Left colon (tissue), 2 donors: ENCODE results near the gene ABCC3. TPM values are rescaled to one million over a fixed set of nuclear protein-coding genes. Genes with fewer than 3 reads are reported as not detected.

Experiments used
- ATAC-seq: fragments of 200-7000 bp; cut with Tn5 transposase; one replicate; pipeline ENCODE4 v1.9.1; 2020; ENCODE audit warnings: mild to moderate bottlenecking, moderate library complexity
- DNase-seq, 2 donors: peaks; one replicate each; pipeline ENCODE4 v3.0.0-alpha.2; 2020
- intact Hi-C, 2 donors: fragments of 100-400 bp; cut with DNase I in 1 of 2; cut with micrococcal nuclease in 1 of 2; formaldehyde crosslinking; loops; one replicate each; pipeline versions ENCODE4 v1.11.2 to v1.14.0; 2022; cut with DNase I, micrococcal nuclease
- total RNA-seq, 2 donors: library from RNA; stranded (reverse); fragmentation: NEBNext Ultra II Directional; extraction: Animal tissue kit (Norgen Biotek cat#: 25700); gene quantifications; one replicate each; pipeline ENCODE4 v1.2.1, GENCODE V29; 2021
- donor health status: DM: no; HTN: no; CAD: no.
- donor health status: DM: yes; HTN: yes; CAD: no.

Gene ABCC3
- total RNA-seq, 2 donors from 2014 or later = 251 to 373 TPM

GRCh38 chr17:50735287-50735686, 100.6 kb downstream of the ABCC3 start:
- intact Hi-C loops = no loop called here
- ATAC-seq (peak; percentile 18), DNase-seq (no peak)

- intact Hi-C loops = no loop called here
- ATAC-seq (no peak), DNase-seq (no peak)
These were observed 102.5 kb downstream of the ABCC3 start for GRCh38 chr17:50737118-50737698.

- intact Hi-C loops = no loop called here
- DNase-seq = no peak
These were observed 104.4 kb downstream of the ABCC3 start for GRCh38 chr17:50739098-50739497.

More at GRCh38 chr17:50739098-50739497, 104.4 kb downstream of the ABCC3 start:
- no peak for ATAC-seq

Other genes starting within 250 kb of the ABCC3 start
- gene LRRC59, start 237.4 kb upstream of the ABCC3 start, total RNA-seq = 100 to 1,000 TPM; 113 to 155 TPM
- gene ACSF2, start 208.7 kb upstream of the ABCC3 start, total RNA-seq = 100 to 1,000 TPM; 146 to 150 TPM
- 1 to 10 TPM; 4.5 to 7.1 TPM for gene CHAD, start 166.0 kb upstream of the ABCC3 start, total RNA-seq
- 10 to 100 TPM; 29.1 to 33.9 TPM for gene RSAD1, start 156.0 kb upstream of the ABCC3 start, total RNA-seq
- 1 to 10 TPM; 2.1 to 2.8 TPM for gene MYCBPAP, start 126.4 kb upstream of the ABCC3 start, total RNA-seq
- gene EPN3, start 102.1 kb upstream of the ABCC3 start, total RNA-seq = 10 to 100 TPM; 40.1 to 58.5 TPM
- 10 to 100 TPM; 61.1 to 66.7 TPM for gene SPATA20, start 87.7 kb upstream of the ABCC3 start, total RNA-seq
- gene CACNA1G, start 74.2 kb upstream of the ABCC3 start, total RNA-seq = under 1 TPM; 0.03 to 0.06 TPM
- 10 to 100 TPM; 23.9 to 28.8 TPM for gene ANKRD40, start 73.0 kb downstream of the ABCC3 start, total RNA-seq
- 100 to 1,000 TPM in 1 of 2 donors, 10 to 100 TPM in 1; 90.0 to 110 TPM for gene LUC7L3, start 84.7 kb downstream of the ABCC3 start, total RNA-seq
- gene ANKRD40CL, start 132.6 kb downstream of the ABCC3 start, total RNA-seq = 10 to 100 TPM; 63.4 to 75.8 TPM
- gene WFIKKN2, start 200.7 kb downstream of the ABCC3 start, total RNA-seq = under 1 TPM; 0.06 to 0.08 TPM
- 100 to 1,000 TPM; 138 to 175 TPM for gene TOB1, start 231.5 kb downstream of the ABCC3 start, total RNA-seq